Transverse colon (tissue), 4 donors: ENCODE results near the gene LPAR1. TPM values are rescaled to one million over a fixed set of nuclear protein-coding genes. Genes with fewer than 3 reads are reported as not detected.

ENCODE experiments used
- DNase-seq: peaks from one replicate; pipeline ENCODE4 v3.0.0-alpha.2; 2019
- H3K27ac ChIP-seq, 4 donors: fragments of 200-600 bp; sonication (generic); 2 replicates each; pipeline ENCODE4 v1.5.1; 2016 to 2018; ENCODE audit warnings: inconsistent platforms in 4 of 4
- H3K27me3 ChIP-seq: fragments of 200-600 bp; sonication (generic); 2 replicates; pipeline ENCODE4 v1.5.1; 2017; ENCODE audit warnings: inconsistent platforms
- H3K36me3 ChIP-seq, 4 donors: fragments of 200-600 bp; sonication (generic); 2 replicates each; pipeline ENCODE4 v1.5.1; 2017 to 2019; ENCODE audit warnings: inconsistent platforms in 4 of 4
- H3K4me1 ChIP-seq, 4 donors: fragments of 200-600 bp; sonication (generic); 2 replicates each; pipeline ENCODE4 v1.5.1; 2017 to 2020; ENCODE audit warnings: inconsistent platforms in 4 of 4
- H3K4me3 ChIP-seq, 4 donors: fragments of 200-600 bp; sonication (generic); 1 replicate in 1 of 4; 2 replicates in 3 of 4; pipeline versions ENCODE4 v1.5.1 to v1.6.1; 2017 to 2019; ENCODE audit warnings: inconsistent platforms in 4 of 4
- H3K9me3 ChIP-seq, 2 donors: fragments of 200-600 bp; sonication (generic); 2 replicates each; pipeline ENCODE4 v1.5.1; 2017 to 2019; ENCODE audit warnings: inconsistent platforms in 2 of 2
- CTCF ChIP-seq, 5 experiments: fragments of 200-600 bp in 3 of 5; fragments of 450-650 bp in 2 of 5; sonication (generic) in 3 of 5; IDR thresholded peaks; 1 replicate in 2 of 5; 2 replicates in 3 of 5; pipeline ENCODE4 v1.5.1; 2016 to 2017; ENCODE audit warnings: antibody characterized with exemption in 5 of 5, inconsistent platforms in 3 of 5, mild to moderate bottlenecking in 2 of 5, moderate library complexity in 1 of 5
- EP300 ChIP-seq: sonication (generic); formaldehyde crosslinking; IDR thresholded peaks from one replicate; pipeline ENCODE4 v1.6.1; 2017; ENCODE audit warnings: antibody characterized with exemption, low read depth
- POLR2A ChIP-seq: fragments of 450-650 bp; IDR thresholded peaks from one replicate; pipeline ENCODE4 v1.6.1; 2016; ENCODE audit warnings: antibody characterized with exemption, mild to moderate bottlenecking, moderate library complexity
- POLR2AphosphoS5 ChIP-seq, 3 donors: sonication (generic); formaldehyde crosslinking; IDR thresholded peaks; one replicate each; pipeline ENCODE4 v1.6.1; 2016; ENCODE audit warnings: antibody characterized with exemption in 3 of 3
- WGBS, 2 donors: methylation state at CpG; one replicate each; pipeline ENCODE4 v1.1.5; 2018; ENCODE audit warnings: low coverage in 1 of 2; 5-methylcytosine and 5-hydroxymethylcytosine counted together
- in situ Hi-C, 4 donors: fragments of 200-750 bp; cut with MboI; loops; one replicate each; pipeline versions ENCODE4 v1.15.0 to v1.15.1; 2017; ENCODE audit warnings: low sequenced_read_pairs in 3 of 4, low pct_ligation_motif_present in 1 of 4, low pct_unique_long_range_greater_than_20kb in 1 of 4
- intact Hi-C: fragments of 100-400 bp; cut with DNase I; formaldehyde crosslinking; loops from one replicate; pipeline ENCODE4 v1.15.1; 2023; ENCODE audit warnings: low total_unique reads
- total RNA-seq, 4 donors: library from RNA; depleted of rRNA; stranded (reverse); fragments of >200 nt; gene quantifications; one replicate each; pipeline ENCODE4 v1.1.0, GENCODE V29; 2016

LPAR1 gene
- total RNA-seq, 4 donors from 2014 or later: 27.1 to 34.4 (median 28.7) TPM

- no peak for DNase-seq
- no peak overlapping the region for H3K4me3 ChIP-seq
- peaks cover 0 to 21% (median 1%) of the 10 kb centered on the region in 4 donors for H3K4me1 ChIP-seq
- no peaks in the 10 kb centered on the region for H3K9me3 ChIP-seq
- in situ Hi-C loops (no loop called here), intact Hi-C loops (no loop called here)
- 30 to 61% methylated on average over 3 of the region's 3 CpGs for WGBS, 2 donors
- H3K36me3 ChIP-seq: no peaks in the 10 kb centered on the region
- peak in 1 of 3 donors; percentile 40 for TF ChIP-seq POLR2AphosphoS5 (IDR thresholded peaks at IDR 0.05)
- no peak for TF ChIP-seq POLR2A
- peak overlapping the region; percentile 55 to 63 (median 59) for H3K27ac ChIP-seq
- H3K27me3 ChIP-seq: no peaks in the 10 kb centered on the region
These were observed 101.4 kb downstream of the LPAR1 start for GRCh38 chr9:110936719-110937452.

- Histone ChIP-seq H3K4me1 (peaks cover 0 to 21% (median 1%) of the 10 kb centered on the region in 4 donors), H3K27me3 (no peaks in the 10 kb centered on the region), H3K36me3 (no peaks in the 10 kb centered on the region), H3K27ac (peak overlapping the region; percentile 46 to 60 (median 56)), H3K9me3 (no peaks in the 10 kb centered on the region), H3K4me3 (no peak overlapping the region)
- in situ Hi-C loops (no loop called here), intact Hi-C loops (no loop called here)
- no peak for DNase-seq
- no peak for TF ChIP-seq POLR2A
- no peak for TF ChIP-seq CTCF (IDR thresholded peaks at IDR 0.05)
- no peak for TF ChIP-seq POLR2AphosphoS5 (IDR thresholded peaks at IDR 0.05)
- TF ChIP-seq EP300: no peak
- WGBS, 2 donors: 69 to 70% methylated on average over 2 to 3 of the region's 3 CpGs
These were observed 102.0 kb downstream of the LPAR1 start for GRCh38 chr9:110936237-110936636.

- Histone ChIP-seq H3K4me3 (no peak overlapping the region), H3K9me3 (no peaks in the 10 kb centered on the region), H3K27me3 (no peaks in the 10 kb centered on the region), H3K36me3 (no peaks in the 10 kb centered on the region), H3K4me1 (peaks cover 0 to 21% (median 1%) of the 10 kb centered on the region in 4 donors), H3K27ac (peak overlapping the region; percentile 46 to 60 (median 56))
- in situ Hi-C loops (no loop called here), intact Hi-C loops (no loop called here)
- TF ChIP-seq POLR2A (no peak), CTCF (IDR thresholded peaks at IDR 0.05) (no peak), POLR2AphosphoS5 (IDR thresholded peaks at IDR 0.05) (no peak), EP300 (no peak)
- 67 to 81% methylated on average over 3 of the region's 3 CpGs for WGBS, 2 donors
- DNase-seq: no peak
These were observed 102.4 kb downstream of the LPAR1 start for GRCh38 chr9:110935829-110936228.

- intact Hi-C loops (no loop called here), in situ Hi-C loops (no loop called here)
- DNase-seq: no peak
- WGBS, 2 donors: 55 to 80% methylated on average over 2 to 4 of the region's 4 CpGs
- TF ChIP-seq EP300: no peak
- TF ChIP-seq POLR2AphosphoS5 (IDR thresholded peaks at IDR 0.05): no peak
- peaks cover 0 to 21% (median 1%) of the 10 kb centered on the region in 4 donors for H3K4me1 ChIP-seq
- peak overlapping the region; percentile 19 to 57 (median 36) for H3K27ac ChIP-seq
- H3K9me3 ChIP-seq: no peaks in the 10 kb centered on the region
- H3K27me3 ChIP-seq: no peaks in the 10 kb centered on the region
- no peaks in the 10 kb centered on the region for H3K36me3 ChIP-seq
- no peak overlapping the region for H3K4me3 ChIP-seq
These were observed 104.8 kb downstream of the LPAR1 start for GRCh38 chr9:110933350-110934001.

- TF ChIP-seq CTCF (IDR thresholded peaks at IDR 0.05): no peak
- TF ChIP-seq POLR2A: no peak
- no peak for TF ChIP-seq POLR2AphosphoS5 (IDR thresholded peaks at IDR 0.05)
- TF ChIP-seq EP300: no peak
- 43 to 50% methylated on average over 3 of the region's 3 CpGs for WGBS, 2 donors
These were observed 105.4 kb downstream of the LPAR1 start for GRCh38 chr9:110932863-110933262.

More at GRCh38 chr9:110932863-110933262, 105.4 kb downstream of the LPAR1 start:
- Histone ChIP-seq H3K36me3 (no peaks in the 10 kb centered on the region), H3K9me3 (no peaks in the 10 kb centered on the region), H3K27ac (peak overlapping the region in 2 of 4 donors; percentile 32 to 34), H3K4me3 (no peak overlapping the region), H3K27me3 (no peaks in the 10 kb centered on the region), H3K4me1 (peaks cover 0 to 21% (median 3%) of the 10 kb centered on the region in 4 donors)
- DNase-seq: no peak
- intact Hi-C loops: no loop called here
- in situ Hi-C loops: no loop called here
